OCI-LY7 (cell line): ENCODE results near the gene SQOR.

Experiments used
- EZH2phosphoT487 ChIP-seq: fragments of 200-600 bp; sonication (generic); IDR thresholded peaks from 2 replicates; pipeline ENCODE4 v1.6.1; 2018; ENCODE audit warnings: low read depth, borderline replicate concordance, mild to moderate bottlenecking, mixed run types, antibody characterized with exemption, low read length, moderate library complexity, mixed read lengths
- TF ChIP-seq, protein P1 (sequence below): fragments of 200-600 bp; sonication (generic); conservative IDR thresholded peaks from 2 replicates; pipeline ENCODE4 v1.5.1; 2014; ENCODE audit warnings: mild to moderate bottlenecking, antibody characterized with exemption, low read length, moderate library complexity, mixed read lengths

DNA sequence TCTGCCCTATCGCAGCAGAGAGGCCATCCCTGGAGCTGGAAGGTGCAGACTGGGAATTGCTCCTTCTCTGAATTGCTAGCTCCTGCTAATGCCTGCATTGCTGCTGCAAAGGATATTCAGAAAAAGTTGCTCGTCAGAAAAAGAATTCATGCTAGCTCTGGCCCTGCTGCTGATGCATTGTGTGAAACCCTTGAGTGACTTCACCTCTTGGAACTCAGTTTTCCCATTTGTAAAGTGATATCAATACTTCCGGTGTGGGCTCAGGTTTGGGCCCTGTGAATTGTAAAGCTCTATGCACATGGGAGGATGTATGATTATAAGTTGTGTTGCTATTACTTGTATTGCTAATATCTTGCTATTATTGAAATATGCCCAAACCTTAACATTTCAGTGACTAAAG, 11.4 kb downstream of the SQOR start:
- TF ChIP-seq, protein P1, sequence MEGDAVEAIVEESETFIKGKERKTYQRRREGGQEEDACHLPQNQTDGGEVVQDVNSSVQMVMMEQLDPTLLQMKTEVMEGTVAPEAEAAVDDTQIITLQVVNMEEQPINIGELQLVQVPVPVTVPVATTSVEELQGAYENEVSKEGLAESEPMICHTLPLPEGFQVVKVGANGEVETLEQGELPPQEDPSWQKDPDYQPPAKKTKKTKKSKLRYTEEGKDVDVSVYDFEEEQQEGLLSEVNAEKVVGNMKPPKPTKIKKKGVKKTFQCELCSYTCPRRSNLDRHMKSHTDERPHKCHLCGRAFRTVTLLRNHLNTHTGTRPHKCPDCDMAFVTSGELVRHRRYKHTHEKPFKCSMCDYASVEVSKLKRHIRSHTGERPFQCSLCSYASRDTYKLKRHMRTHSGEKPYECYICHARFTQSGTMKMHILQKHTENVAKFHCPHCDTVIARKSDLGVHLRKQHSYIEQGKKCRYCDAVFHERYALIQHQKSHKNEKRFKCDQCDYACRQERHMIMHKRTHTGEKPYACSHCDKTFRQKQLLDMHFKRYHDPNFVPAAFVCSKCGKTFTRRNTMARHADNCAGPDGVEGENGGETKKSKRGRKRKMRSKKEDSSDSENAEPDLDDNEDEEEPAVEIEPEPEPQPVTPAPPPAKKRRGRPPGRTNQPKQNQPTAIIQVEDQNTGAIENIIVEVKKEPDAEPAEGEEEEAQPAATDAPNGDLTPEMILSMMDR = no peak
- TF ChIP-seq EZH2phosphoT487 = no peak
